HepG2 (cell line): ENCODE data around the gene HK3. TPM values are rescaled to one million over a fixed set of nuclear protein-coding genes. Genes with fewer than 3 reads are reported as not detected.

Source experiments
- ATAC-seq: fragments of 200-7000 bp; cut with Tn5 transposase; 3 replicates; pipeline ENCODE4 v1.9.1; 2020; ENCODE audit warnings: mild to moderate bottlenecking, moderate library complexity
- BruUV-seq: library from RNA; stranded (reverse); fragments of 400-500 nt; replicated peaks from 2 replicates; lab custom pipeline; 2021; lab: Mats Ljungman, UMichigan
- CTCF ChIA-PET: fragments of 300-600 bp; formaldehyde crosslinking; extraction: SDS; loops from one replicate; lab custom pipeline; 2021; ENCODE audit warnings: low total read pairs, inconsistent platforms, low intra/inter-chr PET ratio; lab: Yijun Ruan, JAX
- POLR2A ChIA-PET: fragments of 350-600 bp; sonication (Branson Sonifier 250); formaldehyde crosslinking; loops from one replicate; lab custom pipeline; 2020; ENCODE audit warnings: antibody characterized with exemption, inconsistent platforms; lab: Yijun Ruan, JAX
- DNase-seq: peaks from one replicate; pipeline ENCODE4 v3.0.0-alpha.2; 2015; ENCODE audit warnings: low spot score
- FAIRE-seq: peaks from 3 replicates; lab custom pipeline; 2011; peaks lifted over from hg19 to GRCh38; lab: Jason Lieb, UNC
- H2AFZ ChIP-seq: one replicate; pipeline ENCODE4 v1.6.1; 2011; ENCODE audit warnings: low read length, inconsistent platforms
- H3K27ac ChIP-seq: fragments of 300-600 bp; 3 replicates; pipeline ENCODE4 v1.8.0; 2011; ENCODE audit warnings: mixed run types, mild to moderate bottlenecking, mixed read lengths, low read length, inconsistent platforms; ENCODE audit not compliant: insufficient read depth; ENCODE audit errors: extremely low read length
- H3K27me3 ChIP-seq, 2 experiments: fragments of 200-600 bp in 1 of 2; 2 replicates in 1 of 2; 3 replicates in 1 of 2; pipeline versions ENCODE4 v1.6.0 to v1.8.0; 2011; ENCODE audit warnings: low read length in 2 of 2, mild to moderate bottlenecking in 2 of 2, moderate library complexity in 2 of 2, inconsistent platforms in 1 of 2; ENCODE audit not compliant: insufficient read depth in 2 of 2, control insufficient read depth in 1 of 2
- H3K36me3 ChIP-seq, 2 experiments: fragments of 200-600 bp in 1 of 2; replicated peaks in 1 of 2; 2 replicates in 1 of 2; 3 replicates in 1 of 2; pipeline versions ENCODE4 v1.5.1 to v1.8.0; 2011; ENCODE audit warnings: low read length in 2 of 2, inconsistent platforms in 1 of 2; ENCODE audit not compliant: insufficient read depth in 2 of 2, control insufficient read depth in 1 of 2
- H3K4me1 ChIP-seq: 2 replicates; pipeline ENCODE4 v1.5.1; 2012; ENCODE audit warnings: low read length, inconsistent platforms; ENCODE audit not compliant: insufficient read depth
- H3K4me2 ChIP-seq: 2 replicates; pipeline ENCODE4 v1.6.0; 2011; ENCODE audit warnings: low read depth, low read length, inconsistent platforms
- H3K4me3 ChIP-seq, 3 experiments: fragments of 200-600 bp in 1 of 3; sonication (generic), shearing (Covaris generic) in 1 of 3; replicated peaks in 1 of 3; 2 replicates each; pipeline ENCODE4 v1.5.1; 2011 to 2016; ENCODE audit warnings: low read length in 3 of 3, inconsistent platforms in 2 of 3, low read depth in 2 of 3, mild to moderate bottlenecking in 2 of 3, control low read depth in 1 of 3, mixed read lengths in 1 of 3; ENCODE audit not compliant: insufficient read depth in 1 of 3
- H3K79me2 ChIP-seq: one replicate; pipeline ENCODE4 v1.6.1; 2011; ENCODE audit warnings: low read length, inconsistent platforms; ENCODE audit not compliant: insufficient read depth
- H3K9ac ChIP-seq: 2 replicates; pipeline ENCODE4 v1.6.0; 2011; ENCODE audit warnings: mild to moderate bottlenecking, low read depth, low read length, inconsistent platforms; ENCODE audit not compliant: insufficient read depth
- H3K9me3 ChIP-seq: 2 replicates; pipeline ENCODE4 v1.5.1; 2012; ENCODE audit warnings: mild to moderate bottlenecking, low read length
- H4K20me1 ChIP-seq: 2 replicates; pipeline ENCODE4 v1.6.0; 2011; ENCODE audit warnings: inconsistent platforms, mild to moderate bottlenecking, low read length, moderate library complexity; ENCODE audit not compliant: insufficient read depth
- ISL2 ChIP-seq: sonication (generic); formaldehyde crosslinking; IDR thresholded peaks from 2 replicates; pipeline ENCODE4 v1.5.0; 2020; ENCODE audit warnings: missing genetic modification reagents
- KAT2B ChIP-seq: fragments of 150-350 bp; IDR thresholded peaks from 2 replicates; pipeline ENCODE4 v1.6.1; 2014; ENCODE audit warnings: low read depth, low read length, borderline replicate concordance
- MEF2D ChIP-seq: sonication (generic); formaldehyde crosslinking; IDR thresholded peaks from 2 replicates; pipeline ENCODE4 v1.5.1; 2020; ENCODE audit warnings: mild to moderate bottlenecking, missing genetic modification reagents
- NFYB ChIP-seq: sonication (generic); formaldehyde crosslinking; IDR thresholded peaks from 2 replicates; pipeline ENCODE4 v1.4.0; 2020; ENCODE audit warnings: missing genetic modification reagents
- PLRG1 ChIP-seq: fragments of 450-650 bp; conservative IDR thresholded peaks from 2 replicates; pipeline ENCODE4 v1.6.1; 2016
- ZBTB42 ChIP-seq: sonication (generic); formaldehyde crosslinking; IDR thresholded peaks from 2 replicates; pipeline ENCODE4 v1.5.0; 2020; ENCODE audit warnings: mild to moderate bottlenecking, missing genetic modification reagents
- ZNF430 ChIP-seq: sonication (generic); formaldehyde crosslinking; IDR thresholded peaks from 2 replicates; pipeline ENCODE4 v1.9.0; 2021; ENCODE audit warnings: mild to moderate bottlenecking, missing genetic modification reagents
- ZSCAN12 ChIP-seq: sonication (generic); formaldehyde crosslinking; IDR thresholded peaks from 2 replicates; pipeline ENCODE4 v1.9.0; 2021; ENCODE audit warnings: mild to moderate bottlenecking, missing genetic modification reagents
- WGBS: methylation state at CpG from one replicate; pipeline ENCODE4 v1.1.6; 2017; ENCODE audit warnings: low lambda C conversion rate; 5-methylcytosine and 5-hydroxymethylcytosine counted together
- in situ Hi-C: cut with HindIII; loops from 2 replicates; pipeline ENCODE4 v1.10.0; 2017; ENCODE audit warnings: low pct_unique_long_range_greater_than_20kb; ENCODE audit not compliant: extremely low pct_ligation_motif_present
- intact Hi-C: fragments of 100-400 bp; cut with micrococcal nuclease; formaldehyde crosslinking; loops from one replicate; pipeline ENCODE4 v1.10.0; 2022; ENCODE audit not compliant: unreplicated experiment
- polyA plus RNA-seq, 8 experiments: library from polyadenylated mRNA; depleted of rRNA in 3 of 8; stranded (reverse) in 7 of 8; unstranded in 1 of 8; fragments of >200 nt; fragmentation: Illumina TruSeq in 4 of 8; extraction: Trizol in 4 of 8; gene quantifications; 2 replicates each; pipeline versions ENCODE4 v1.2.1 to v1.2.3, GENCODE V29; 2011 to 2016; ENCODE audit warnings: low read depth in 4 of 8, missing spikeins in 1 of 8, mixed read lengths in 1 of 8; ENCODE audit not compliant: insufficient read depth in 1 of 8
- total RNA-seq, 5 experiments: library from RNA; depleted of rRNA; stranded (reverse); fragments of >200 nt; fragmentation: Illumina TruSeq; extraction: Trizol; gene quantifications; 2 replicates each; pipeline ENCODE4 v1.2.3, GENCODE V29; 2016; ENCODE audit warnings: low read depth in 1 of 5
- TF ChIP-seq, protein P1 (sequence below): sonication (generic); formaldehyde crosslinking; conservative IDR thresholded peaks from 2 replicates; pipeline ENCODE4 v1.4.0; 2020; ENCODE audit warnings: missing genetic modification reagents
- TF ChIP-seq, protein P2 (sequence below): sonication (generic); formaldehyde crosslinking; IDR thresholded peaks from 2 replicates; pipeline ENCODE4 v1.8.0; 2022; ENCODE audit warnings: missing genetic modification reagents, low read depth, mild to moderate bottlenecking, borderline replicate concordance
- TF ChIP-seq, protein P3 (sequence below): sonication (generic); formaldehyde crosslinking; IDR thresholded peaks from 2 replicates; pipeline ENCODE4 v1.5.1; 2020; ENCODE audit warnings: missing genetic modification reagents, mild to moderate bottlenecking, borderline replicate concordance

HK3 gene
- total and polyA plus RNA-seq, 2 of the 13 experiments (the other 11 are each of a cell fraction or from before 2014, with no cell fraction given) = not detected

DNA sequence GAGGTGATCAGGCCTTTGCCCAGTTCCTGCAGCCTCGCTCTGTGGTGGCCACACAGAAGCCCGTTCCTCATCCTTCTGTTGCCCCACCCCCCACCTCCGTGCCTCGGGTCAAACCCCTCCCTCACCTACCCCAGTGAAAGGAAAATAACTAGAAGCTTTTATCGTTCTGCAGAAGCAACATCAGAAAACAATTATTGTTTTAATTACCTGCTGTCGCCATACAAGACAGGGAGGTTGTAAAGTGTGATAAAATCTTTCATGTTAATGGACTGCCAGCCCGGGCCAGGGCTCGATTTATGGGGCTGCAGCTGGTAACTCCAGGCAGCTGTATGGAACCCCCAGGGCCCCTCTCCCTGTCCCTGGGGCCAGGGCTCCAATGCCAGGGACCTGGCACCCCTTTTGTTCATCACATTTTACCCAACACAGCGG lies 68.1 kb downstream of the HK3 start:
- Histone ChIP-seq H3K4me3 (no peak overlapping the region), H3K9me3 (no peaks in the 10 kb centered on the region), H3K4me1 (peaks cover 9% of the 10 kb centered on the region; the same call in 1 of the 2 replicates), H3K27me3 (peaks cover 1 to 6% of the 10 kb centered on the region in 2 experiments; a peak in 3 of 5 replicates), H3K36me3 (no peaks in the 10 kb centered on the region), H3K79me2 (no peaks in the 10 kb centered on the region), H4K20me1 (no peaks in the 10 kb centered on the region), H3K9ac (no peak overlapping the region), H3K4me2 (no peak overlapping the region), H2AFZ (no peak overlapping the region), H3K27ac (no peak overlapping the region)
- ATAC-seq = no peak
- no TSS peak for BruUV-seq
- 15% methylated on average over 8 of the region's 9 CpGs for WGBS
- ChIA-PET CTCF (no interaction called here), POLR2A (no interaction called here)
- TF ChIP-seq, protein P1, sequence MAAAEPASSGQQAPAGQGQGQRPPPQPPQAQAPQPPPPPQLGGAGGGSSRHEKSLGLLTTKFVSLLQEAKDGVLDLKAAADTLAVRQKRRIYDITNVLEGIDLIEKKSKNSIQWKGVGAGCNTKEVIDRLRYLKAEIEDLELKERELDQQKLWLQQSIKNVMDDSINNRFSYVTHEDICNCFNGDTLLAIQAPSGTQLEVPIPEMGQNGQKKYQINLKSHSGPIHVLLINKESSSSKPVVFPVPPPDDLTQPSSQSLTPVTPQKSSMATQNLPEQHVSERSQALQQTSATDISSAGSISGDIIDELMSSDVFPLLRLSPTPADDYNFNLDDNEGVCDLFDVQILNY (CRISPR knock-in tag) = no peak
- TF ChIP-seq MEF2D (CRISPR knock-in tag) = no peak
- TF ChIP-seq KAT2B = no peak
- TF ChIP-seq PLRG1 = no peak
- no peak for TF ChIP-seq ZBTB42 (CRISPR knock-in tag)
- no peak for TF ChIP-seq NFYB (CRISPR knock-in tag)
- TF ChIP-seq, protein P2, sequence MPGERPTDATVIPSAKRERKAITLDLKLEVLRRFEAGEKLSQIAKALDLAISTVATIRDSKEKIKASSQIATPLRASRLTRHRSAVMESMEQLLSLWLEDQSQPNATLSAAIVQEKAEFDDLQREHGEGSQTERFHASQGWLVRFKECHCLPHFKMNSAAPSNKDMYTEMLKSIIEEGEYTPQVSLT (CRISPR knock-in tag) = no peak
- TF ChIP-seq ZNF430 (CRISPR knock-in tag) = no peak
- no peak for TF ChIP-seq ISL2
- TF ChIP-seq, protein P3, sequence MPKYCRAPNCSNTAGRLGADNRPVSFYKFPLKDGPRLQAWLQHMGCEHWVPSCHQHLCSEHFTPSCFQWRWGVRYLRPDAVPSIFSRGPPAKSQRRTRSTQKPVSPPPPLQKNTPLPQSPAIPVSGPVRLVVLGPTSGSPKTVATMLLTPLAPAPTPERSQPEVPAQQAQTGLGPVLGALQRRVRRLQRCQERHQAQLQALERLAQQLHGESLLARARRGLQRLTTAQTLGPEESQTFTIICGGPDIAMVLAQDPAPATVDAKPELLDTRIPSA (CRISPR knock-in tag) = no peak
- TF ChIP-seq ZSCAN12 = no peak
- in situ Hi-C loops = no loop called here
- FAIRE-seq = no peak
- no peak for DNase-seq
- intact Hi-C loops = no loop called here

Other genes starting within 250 kb of the HK3 start
- gene UNC5A, start 88.8 kb downstream of the HK3 start, total RNA-seq (2016; rRNA removed; fragmentation: Illumina TruSeq; extraction: Trizol) = not detected in 2 replicates
- gene UNC5A, start 88.8 kb downstream of the HK3 start, polyA plus RNA-seq (2011; rRNA removed) = 0.03 TPM in 1 of 2 replicates, not detected in the other
- 32.7 and 37.5 TPM in 2 replicates for gene UIMC1, start 107.4 kb upstream of the HK3 start, total RNA-seq (2016; rRNA removed; fragmentation: Illumina TruSeq; extraction: Trizol)
- 14.0 and 18.9 TPM in 2 replicates for gene UIMC1, start 107.4 kb upstream of the HK3 start, polyA plus RNA-seq (2011; rRNA removed)
- gene ZNF346, start 123.3 kb upstream of the HK3 start, total RNA-seq (2016; rRNA removed; fragmentation: Illumina TruSeq; extraction: Trizol) = 19.4 and 20.1 TPM in 2 replicates
- 8.3 and 8.6 TPM in 2 replicates for gene ZNF346, start 123.3 kb upstream of the HK3 start, polyA plus RNA-seq (2011; rRNA removed)
- 109 and 219 TPM in 2 replicates for gene FGFR4, start 187.6 kb upstream of the HK3 start, total RNA-seq (2016; rRNA removed; fragmentation: Illumina TruSeq; extraction: Trizol)
- gene FGFR4, start 187.6 kb upstream of the HK3 start, polyA plus RNA-seq (2011; rRNA removed) = 129 and 188 TPM in 2 replicates
- 0.09 and 0.18 TPM in 2 replicates for gene NSD1, start 234.4 kb upstream of the HK3 start, total RNA-seq (2016; rRNA removed; fragmentation: Illumina TruSeq; extraction: Trizol)
- 0.01 and 0.05 TPM in 2 replicates for gene NSD1, start 234.4 kb upstream of the HK3 start, polyA plus RNA-seq (2011; rRNA removed)